HepG2 (cell line): Measurements from ENCODE around the gene MFNG. TPM values are rescaled to one million over a fixed set of nuclear protein-coding genes. Genes with fewer than 3 reads are reported as not detected.

ENCODE experiments used
- ATAC-seq: fragments of 200-7000 bp; cut with Tn5 transposase; 3 replicates; pipeline ENCODE4 v1.9.1; 2020; ENCODE audit warnings: mild to moderate bottlenecking, moderate library complexity
- BruUV-seq: library from RNA; stranded (reverse); fragments of 400-500 nt; replicated peaks from 2 replicates; lab custom pipeline; 2021; lab: Mats Ljungman, UMichigan
- CTCF ChIA-PET: fragments of 300-600 bp; formaldehyde crosslinking; extraction: SDS; loops from one replicate; lab custom pipeline; 2021; ENCODE audit warnings: low total read pairs, inconsistent platforms, low intra/inter-chr PET ratio; lab: Yijun Ruan, JAX
- POLR2A ChIA-PET: fragments of 350-600 bp; sonication (Branson Sonifier 250); formaldehyde crosslinking; loops from one replicate; lab custom pipeline; 2020; ENCODE audit warnings: antibody characterized with exemption, inconsistent platforms; lab: Yijun Ruan, JAX
- DNase-seq: peaks from one replicate; pipeline ENCODE4 v3.0.0-alpha.2; 2015; ENCODE audit warnings: low spot score
- FAIRE-seq: peaks from 3 replicates; lab custom pipeline; 2011; peaks lifted over from hg19 to GRCh38; lab: Jason Lieb, UNC
- H2AFZ ChIP-seq: one replicate; pipeline ENCODE4 v1.6.1; 2011; ENCODE audit warnings: low read length, inconsistent platforms
- H3K27ac ChIP-seq: fragments of 300-600 bp; 3 replicates; pipeline ENCODE4 v1.8.0; 2011; ENCODE audit warnings: mixed run types, mild to moderate bottlenecking, mixed read lengths, low read length, inconsistent platforms; ENCODE audit not compliant: insufficient read depth; ENCODE audit errors: extremely low read length
- H3K27me3 ChIP-seq, 2 experiments: fragments of 200-600 bp in 1 of 2; 2 replicates in 1 of 2; 3 replicates in 1 of 2; pipeline versions ENCODE4 v1.6.0 to v1.8.0; 2011; ENCODE audit warnings: low read length in 2 of 2, mild to moderate bottlenecking in 2 of 2, moderate library complexity in 2 of 2, inconsistent platforms in 1 of 2; ENCODE audit not compliant: insufficient read depth in 2 of 2, control insufficient read depth in 1 of 2
- H3K36me3 ChIP-seq, 2 experiments: fragments of 200-600 bp in 1 of 2; replicated peaks in 1 of 2; 2 replicates in 1 of 2; 3 replicates in 1 of 2; pipeline versions ENCODE4 v1.5.1 to v1.8.0; 2011; ENCODE audit warnings: low read length in 2 of 2, inconsistent platforms in 1 of 2; ENCODE audit not compliant: insufficient read depth in 2 of 2, control insufficient read depth in 1 of 2
- H3K4me1 ChIP-seq: 2 replicates; pipeline ENCODE4 v1.5.1; 2012; ENCODE audit warnings: low read length, inconsistent platforms; ENCODE audit not compliant: insufficient read depth
- H3K4me2 ChIP-seq: 2 replicates; pipeline ENCODE4 v1.6.0; 2011; ENCODE audit warnings: low read depth, low read length, inconsistent platforms
- H3K4me3 ChIP-seq, 3 experiments: fragments of 200-600 bp in 1 of 3; sonication (generic), shearing (Covaris generic) in 1 of 3; replicated peaks in 1 of 3; 2 replicates each; pipeline ENCODE4 v1.5.1; 2011 to 2016; ENCODE audit warnings: low read length in 3 of 3, inconsistent platforms in 2 of 3, low read depth in 2 of 3, mild to moderate bottlenecking in 2 of 3, control low read depth in 1 of 3, mixed read lengths in 1 of 3; ENCODE audit not compliant: insufficient read depth in 1 of 3
- H3K79me2 ChIP-seq: one replicate; pipeline ENCODE4 v1.6.1; 2011; ENCODE audit warnings: low read length, inconsistent platforms; ENCODE audit not compliant: insufficient read depth
- H3K9ac ChIP-seq: 2 replicates; pipeline ENCODE4 v1.6.0; 2011; ENCODE audit warnings: mild to moderate bottlenecking, low read depth, low read length, inconsistent platforms; ENCODE audit not compliant: insufficient read depth
- H3K9me3 ChIP-seq: 2 replicates; pipeline ENCODE4 v1.5.1; 2012; ENCODE audit warnings: mild to moderate bottlenecking, low read length
- H4K20me1 ChIP-seq: 2 replicates; pipeline ENCODE4 v1.6.0; 2011; ENCODE audit warnings: inconsistent platforms, mild to moderate bottlenecking, low read length, moderate library complexity; ENCODE audit not compliant: insufficient read depth
- IRF2 ChIP-seq: IDR thresholded peaks from 2 replicates; pipeline ENCODE4 v1.6.1; 2018; ENCODE audit warnings: missing genetic modification reagents, missing compliant biosample characterization
- NCOA5 ChIP-seq: sonication (generic); formaldehyde crosslinking; IDR thresholded peaks from 2 replicates; pipeline ENCODE4 v1.4.0; 2020; ENCODE audit warnings: missing genetic modification reagents
- RORA ChIP-seq: sonication (generic); formaldehyde crosslinking; IDR thresholded peaks from 2 replicates; pipeline ENCODE4 v1.5.0; 2020; ENCODE audit warnings: mild to moderate bottlenecking, missing genetic modification reagents, moderate library complexity
- ZNF232 ChIP-seq: sonication (generic); formaldehyde crosslinking; IDR thresholded peaks from 2 replicates; pipeline ENCODE4 v1.4.0; 2020; ENCODE audit warnings: missing genetic modification reagents, borderline replicate concordance
- ZNF550 ChIP-seq: sonication (generic); formaldehyde crosslinking; IDR thresholded peaks from 2 replicates; pipeline ENCODE4 v1.4.0; 2020; ENCODE audit warnings: mild to moderate bottlenecking, missing genetic modification reagents, borderline replicate concordance
- WGBS: methylation state at CpG from one replicate; pipeline ENCODE4 v1.1.6; 2017; ENCODE audit warnings: low lambda C conversion rate; 5-methylcytosine and 5-hydroxymethylcytosine counted together
- in situ Hi-C: cut with HindIII; loops from 2 replicates; pipeline ENCODE4 v1.10.0; 2017; ENCODE audit warnings: low pct_unique_long_range_greater_than_20kb; ENCODE audit not compliant: extremely low pct_ligation_motif_present
- intact Hi-C: fragments of 100-400 bp; cut with micrococcal nuclease; formaldehyde crosslinking; loops from one replicate; pipeline ENCODE4 v1.10.0; 2022; ENCODE audit not compliant: unreplicated experiment
- polyA plus RNA-seq, 8 experiments: library from polyadenylated mRNA; depleted of rRNA in 3 of 8; stranded (reverse) in 7 of 8; unstranded in 1 of 8; fragments of >200 nt; fragmentation: Illumina TruSeq in 4 of 8; extraction: Trizol in 4 of 8; gene quantifications; 2 replicates each; pipeline versions ENCODE4 v1.2.1 to v1.2.3, GENCODE V29; 2011 to 2016; ENCODE audit warnings: low read depth in 4 of 8, missing spikeins in 1 of 8, mixed read lengths in 1 of 8; ENCODE audit not compliant: insufficient read depth in 1 of 8
- total RNA-seq, 5 experiments: library from RNA; depleted of rRNA; stranded (reverse); fragments of >200 nt; fragmentation: Illumina TruSeq; extraction: Trizol; gene quantifications; 2 replicates each; pipeline ENCODE4 v1.2.3, GENCODE V29; 2016; ENCODE audit warnings: low read depth in 1 of 5
- TF ChIP-seq, protein P1 (sequence below): sonication (generic); formaldehyde crosslinking; IDR thresholded peaks from 2 replicates; pipeline ENCODE4 v1.8.1; 2023; ENCODE audit warnings: missing genetic modification reagents, mild to moderate bottlenecking, borderline replicate concordance
- TF ChIP-seq, protein P2 (sequence below): IDR thresholded peaks from 2 replicates; pipeline ENCODE4 v1.6.1; 2016; ENCODE audit warnings: low read depth, control low read depth

Gene MFNG
- total and polyA plus RNA-seq, 2 of the 13 experiments (the other 11 are each of a cell fraction or from before 2014, with no cell fraction given) = 1.0 to 11.7 TPM

DNA sequence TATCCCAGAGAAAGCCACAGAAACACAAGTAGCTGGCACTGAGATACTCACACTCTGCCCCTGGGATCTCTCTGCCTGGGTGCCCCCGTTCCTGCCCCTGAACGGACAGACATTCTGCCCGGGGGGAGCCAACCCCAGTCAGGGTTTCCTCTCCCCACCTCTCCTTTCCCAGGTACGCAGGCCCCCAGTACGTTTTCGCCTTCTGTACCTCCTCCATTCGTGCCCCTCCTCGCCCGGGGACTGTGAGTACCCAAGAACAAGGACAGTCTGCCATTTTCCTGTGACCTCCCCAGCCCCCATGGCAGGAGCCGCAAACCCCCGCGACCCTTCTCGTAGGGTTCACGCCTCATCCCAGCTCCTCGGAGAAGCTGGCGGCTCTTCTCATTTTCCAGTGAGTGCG, 29.8 kb downstream of the MFNG start:
- BruUV-seq = no TSS peak
- no peak overlapping the region for H2AFZ ChIP-seq
- in situ Hi-C loops = loop anchor here (5.0 kb wide), 1 partner anchor 134 kb away; no protein-coding TSS in a partner anchor
- no peak overlapping the region for H3K4me2 ChIP-seq
- intact Hi-C loops = loop anchor here (5.0 kb wide), 1 partner anchor 189 kb away; no protein-coding TSS in a partner anchor
- H3K27ac ChIP-seq = no peak overlapping the region
- POLR2A ChIA-PET = no interaction called here
- no peaks in the 10 kb centered on the region for H3K79me2 ChIP-seq
- peaks cover 23% of the 10 kb centered on the region for H3K4me1 ChIP-seq
- CTCF ChIA-PET = interaction anchor here (0.6 to 4.2 kb wide), 4 partner anchors 12 to 189 kb away, joined by 4 to 45 read pairs (median 12); no protein-coding TSS in a partner anchor
- no peaks in the 10 kb centered on the region for H3K36me3 ChIP-seq
- H3K4me3 ChIP-seq = no peak overlapping the region
- no peaks in the 10 kb centered on the region for H3K9me3 ChIP-seq
- H3K9ac ChIP-seq = no peak overlapping the region
- no peak for ATAC-seq
- peaks cover 0 to 2% of the 10 kb centered on the region in 2 experiments; a peak in 1 of 5 replicates for H3K27me3 ChIP-seq
- TF ChIP-seq, protein P1, sequence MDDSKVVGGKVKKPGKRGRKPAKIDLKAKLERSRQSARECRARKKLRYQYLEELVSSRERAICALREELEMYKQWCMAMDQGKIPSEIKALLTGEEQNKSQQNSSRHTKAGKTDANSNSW = no peak
- TF ChIP-seq IRF2 (CRISPR knock-in tag) (no peak), RORA (no peak), NCOA5 (CRISPR knock-in tag) (no peak), ZNF550 (no peak), ZNF232 (CRISPR knock-in tag) (no peak)
- TF ChIP-seq, protein P2, sequence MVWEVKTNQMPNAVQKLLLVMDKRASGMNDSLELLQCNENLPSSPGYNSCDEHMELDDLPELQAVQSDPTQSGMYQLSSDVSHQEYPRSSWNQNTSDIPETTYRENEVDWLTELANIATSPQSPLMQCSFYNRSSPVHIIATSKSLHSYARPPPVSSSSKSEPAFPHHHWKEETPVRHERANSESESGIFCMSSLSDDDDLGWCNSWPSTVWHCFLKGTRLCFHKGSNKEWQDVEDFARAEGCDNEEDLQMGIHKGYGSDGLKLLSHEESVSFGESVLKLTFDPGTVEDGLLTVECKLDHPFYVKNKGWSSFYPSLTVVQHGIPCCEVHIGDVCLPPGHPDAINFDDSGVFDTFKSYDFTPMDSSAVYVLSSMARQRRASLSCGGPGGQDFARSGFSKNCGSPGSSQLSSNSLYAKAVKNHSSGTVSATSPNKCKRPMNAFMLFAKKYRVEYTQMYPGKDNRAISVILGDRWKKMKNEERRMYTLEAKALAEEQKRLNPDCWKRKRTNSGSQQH (CRISPR knock-in tag) = no peak
- TF ChIP-seq, all 625 proteins: peak for 0
- 0 out of 2 replicates have a peak, but pooled peaks cover 4% of the 10 kb centered on the region for H4K20me1 ChIP-seq
- FAIRE-seq = no peak
- DNase-seq = no peak
- 75% methylated on average over 16 of the region's 17 CpGs for whole genome bisulfite sequencing
